ENCODE data around the gene BMAL1.

DNA sequence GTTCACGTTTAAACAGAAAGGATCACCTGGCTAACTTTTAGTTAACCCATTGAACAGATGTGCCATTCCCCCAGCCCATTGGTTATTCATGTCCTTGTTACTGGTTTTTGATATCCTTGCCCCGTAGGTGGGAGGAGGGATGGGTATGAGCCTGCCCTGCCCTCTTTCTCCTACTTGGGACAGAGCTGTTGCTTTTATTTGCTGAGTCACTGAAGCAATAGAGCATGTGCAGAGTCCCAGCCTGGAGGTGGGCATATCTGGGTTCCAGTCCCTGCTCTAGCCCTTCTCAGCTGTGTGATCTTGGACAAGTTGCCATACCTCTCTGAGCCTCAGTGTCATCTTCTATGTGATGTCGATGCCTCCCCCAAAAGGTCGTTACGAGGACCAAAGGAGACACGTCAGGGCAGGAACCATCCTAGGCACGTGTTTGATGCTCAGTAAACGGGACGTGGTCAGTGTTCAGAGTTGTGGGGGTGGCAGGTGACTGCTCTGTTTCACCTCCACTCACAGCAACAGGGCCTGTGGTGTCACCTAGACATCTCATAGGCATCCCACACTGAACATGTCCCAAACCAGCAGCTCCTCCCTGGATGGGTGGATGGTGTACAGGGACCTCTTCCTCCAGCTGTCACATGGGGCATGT is 61.0 kb downstream of the BMAL1 start:
- TF ChIP-seq POLR2A (IDR thresholded peaks at IDR 0.05), result peak in 1 of 2 donors; percentile 26
- TF ChIP-seq, protein P1, sequence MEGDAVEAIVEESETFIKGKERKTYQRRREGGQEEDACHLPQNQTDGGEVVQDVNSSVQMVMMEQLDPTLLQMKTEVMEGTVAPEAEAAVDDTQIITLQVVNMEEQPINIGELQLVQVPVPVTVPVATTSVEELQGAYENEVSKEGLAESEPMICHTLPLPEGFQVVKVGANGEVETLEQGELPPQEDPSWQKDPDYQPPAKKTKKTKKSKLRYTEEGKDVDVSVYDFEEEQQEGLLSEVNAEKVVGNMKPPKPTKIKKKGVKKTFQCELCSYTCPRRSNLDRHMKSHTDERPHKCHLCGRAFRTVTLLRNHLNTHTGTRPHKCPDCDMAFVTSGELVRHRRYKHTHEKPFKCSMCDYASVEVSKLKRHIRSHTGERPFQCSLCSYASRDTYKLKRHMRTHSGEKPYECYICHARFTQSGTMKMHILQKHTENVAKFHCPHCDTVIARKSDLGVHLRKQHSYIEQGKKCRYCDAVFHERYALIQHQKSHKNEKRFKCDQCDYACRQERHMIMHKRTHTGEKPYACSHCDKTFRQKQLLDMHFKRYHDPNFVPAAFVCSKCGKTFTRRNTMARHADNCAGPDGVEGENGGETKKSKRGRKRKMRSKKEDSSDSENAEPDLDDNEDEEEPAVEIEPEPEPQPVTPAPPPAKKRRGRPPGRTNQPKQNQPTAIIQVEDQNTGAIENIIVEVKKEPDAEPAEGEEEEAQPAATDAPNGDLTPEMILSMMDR (IDR thresholded peaks at IDR 0.05), result no peak

Data from thyroid gland (tissue), 4 donors.